ENCODE measurements around the gene BPIFB2. TPM values are rescaled to one million over a fixed set of nuclear protein-coding genes. Genes with fewer than 3 reads are reported as not detected.

BPIFB2 gene
- total RNA-seq, 2 experiments from 2014 or later, result not detected

DNA sequence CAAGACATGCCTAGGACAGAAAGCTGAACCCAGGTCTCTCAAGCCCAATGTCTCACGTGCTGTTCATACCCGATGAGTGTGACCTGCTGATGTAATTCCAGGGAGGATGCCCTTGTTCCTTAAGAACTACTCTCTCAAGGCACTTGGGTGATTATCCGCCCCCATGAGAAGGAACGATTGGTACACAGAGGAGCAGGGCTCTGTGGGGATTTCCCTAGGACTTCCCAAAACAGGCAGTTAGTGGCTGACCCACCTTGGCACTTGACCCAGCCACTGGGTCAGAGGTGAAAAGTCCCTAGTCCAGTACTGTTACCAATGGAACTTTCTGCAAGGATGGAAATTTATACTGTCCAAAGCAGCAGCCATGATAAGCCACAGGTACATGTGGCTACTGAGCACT lies 14.8 kb downstream of the BPIFB2 start:
- Mint-ChIP-seq H3K4me3 (no peak overlapping the region), H3K4me1 (ENCODE audit: low read depth) (no peaks in the 10 kb centered on the region), H3K27me3 (no peaks in the 10 kb centered on the region), H3K27ac (no peak overlapping the region), H3K9me3 (no peaks in the 10 kb centered on the region), H3K36me3 (no peaks in the 10 kb centered on the region)
- POLR2A ChIA-PET, result no interaction called here
- no peak for DNase-seq
- intact Hi-C loops (cut with micrococcal nuclease), result no loop called here
- CTCF ChIA-PET, result no interaction called here

GRCh38 chr20:33022694-33023438 lies 15.4 kb downstream of the BPIFB2 start:
- ChIA-PET CTCF (interaction anchor here (0.9 kb wide), 1 partner anchor 20 kb away, joined by 3 read pairs; no protein-coding TSS in a partner anchor), POLR2A (no interaction called here)
- no peaks in the 10 kb centered on the region for H3K27me3 Mint-ChIP-seq

GRCh38 chr20:33023439-33024242 lies 16.1 kb downstream of the BPIFB2 start:
- no peak for DNase-seq
- Mint-ChIP-seq H3K27me3 (no peaks in the 10 kb centered on the region), H3K4me1 (ENCODE audit: low read depth) (no peaks in the 10 kb centered on the region), H3K4me3 (no peak overlapping the region), H3K9me3 (no peaks in the 10 kb centered on the region), H3K27ac (no peak overlapping the region), H3K36me3 (no peaks in the 10 kb centered on the region)
- intact Hi-C loops (cut with micrococcal nuclease), result no loop called here
- ChIA-PET POLR2A (no interaction called here), CTCF (interaction anchor here (0.9 kb wide), 1 partner anchor 20 kb away, joined by 3 read pairs; no protein-coding TSS in a partner anchor)

More at GRCh38 chr20:33022694-33023438, 15.4 kb downstream of the BPIFB2 start:
- no peaks in the 10 kb centered on the region for H3K9me3 Mint-ChIP-seq
- no peak overlapping the region for H3K27ac Mint-ChIP-seq
- DNase-seq, result no peak
- H3K36me3 Mint-ChIP-seq, result no peaks in the 10 kb centered on the region
- no peak overlapping the region for H3K4me3 Mint-ChIP-seq
- intact Hi-C loops (cut with micrococcal nuclease), result no loop called here
- no peaks in the 10 kb centered on the region for H3K4me1 Mint-ChIP-seq (ENCODE audit: low read depth)

DNA sequence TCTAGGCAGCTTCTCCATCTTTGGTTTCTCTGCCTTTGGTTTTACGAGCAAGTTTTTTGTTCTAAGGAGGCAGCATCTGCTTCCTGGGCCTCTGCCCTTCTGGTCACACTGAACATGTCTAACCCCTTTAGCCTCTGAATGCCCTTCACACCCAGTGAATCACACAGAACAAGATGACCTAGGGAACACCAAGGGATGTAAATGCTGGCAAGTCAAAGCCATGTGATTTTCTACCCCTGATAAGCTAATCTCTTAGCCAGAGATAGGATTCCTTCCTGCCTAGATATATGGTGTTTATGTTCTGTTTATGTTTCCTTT lies 16.7 kb downstream of the BPIFB2 start:
- no peak for DNase-seq
- H3K9me3 Mint-ChIP-seq, result no peaks in the 10 kb centered on the region
- H3K4me3 Mint-ChIP-seq, result no peak overlapping the region
- intact Hi-C loops (cut with micrococcal nuclease), result no loop called here
- no peaks in the 10 kb centered on the region for H3K27me3 Mint-ChIP-seq
- no peak overlapping the region for H3K27ac Mint-ChIP-seq
- ChIA-PET POLR2A (no interaction called here), CTCF (no interaction called here)
- H3K4me1 Mint-ChIP-seq (ENCODE audit: low read depth), result no peaks in the 10 kb centered on the region
- no peaks in the 10 kb centered on the region for H3K36me3 Mint-ChIP-seq

- no peak overlapping the region for H3K27ac Mint-ChIP-seq
- CTCF ChIA-PET, result no interaction called here
- intact Hi-C loops (cut with micrococcal nuclease), result no loop called here
- H3K4me3 Mint-ChIP-seq, result no peak overlapping the region
- no peaks in the 10 kb centered on the region for H3K36me3 Mint-ChIP-seq
- no peaks in the 10 kb centered on the region for H3K4me1 Mint-ChIP-seq (ENCODE audit: low read depth)
- no peaks in the 10 kb centered on the region for H3K9me3 Mint-ChIP-seq
- H3K27me3 Mint-ChIP-seq, result no peaks in the 10 kb centered on the region
- POLR2A ChIA-PET, result no interaction called here
- no peak for DNase-seq
These were observed 17.3 kb downstream of the BPIFB2 start for GRCh38 chr20:33024609-33025317.

DNA sequence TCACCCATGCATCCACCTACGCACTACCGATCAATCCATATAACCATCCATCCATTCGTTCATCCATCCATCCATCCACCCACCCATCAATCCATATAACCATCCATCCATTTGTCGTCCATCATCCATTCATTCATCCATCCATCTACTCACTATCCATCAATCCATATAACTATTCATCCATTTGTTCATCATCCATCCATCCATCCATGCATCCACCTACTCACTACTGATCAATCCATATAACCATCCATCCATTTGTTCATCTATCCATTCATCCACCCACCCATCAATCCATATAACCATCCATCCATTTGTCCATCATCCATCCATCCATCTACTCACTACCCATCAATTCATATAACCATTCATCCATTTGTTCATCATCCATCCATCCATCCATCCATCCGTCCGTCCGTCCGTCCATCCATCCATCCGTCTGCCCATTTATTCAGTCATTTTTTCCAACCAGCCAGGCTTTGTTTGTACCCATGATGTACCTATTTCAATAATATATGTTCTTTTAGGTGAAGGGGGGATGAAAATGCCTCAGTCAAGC lies 17.9 kb downstream of the BPIFB2 start:
- ChIA-PET POLR2A (no interaction called here), CTCF (no interaction called here)
- Mint-ChIP-seq H3K4me1 (ENCODE audit: low read depth) (no peaks in the 10 kb centered on the region), H3K36me3 (no peaks in the 10 kb centered on the region), H3K4me3 (no peak overlapping the region), H3K27me3 (no peaks in the 10 kb centered on the region), H3K9me3 (no peaks in the 10 kb centered on the region), H3K27ac (no peak overlapping the region)
- intact Hi-C loops (cut with micrococcal nuclease), result no loop called here
- DNase-seq, result no peak

DNA sequence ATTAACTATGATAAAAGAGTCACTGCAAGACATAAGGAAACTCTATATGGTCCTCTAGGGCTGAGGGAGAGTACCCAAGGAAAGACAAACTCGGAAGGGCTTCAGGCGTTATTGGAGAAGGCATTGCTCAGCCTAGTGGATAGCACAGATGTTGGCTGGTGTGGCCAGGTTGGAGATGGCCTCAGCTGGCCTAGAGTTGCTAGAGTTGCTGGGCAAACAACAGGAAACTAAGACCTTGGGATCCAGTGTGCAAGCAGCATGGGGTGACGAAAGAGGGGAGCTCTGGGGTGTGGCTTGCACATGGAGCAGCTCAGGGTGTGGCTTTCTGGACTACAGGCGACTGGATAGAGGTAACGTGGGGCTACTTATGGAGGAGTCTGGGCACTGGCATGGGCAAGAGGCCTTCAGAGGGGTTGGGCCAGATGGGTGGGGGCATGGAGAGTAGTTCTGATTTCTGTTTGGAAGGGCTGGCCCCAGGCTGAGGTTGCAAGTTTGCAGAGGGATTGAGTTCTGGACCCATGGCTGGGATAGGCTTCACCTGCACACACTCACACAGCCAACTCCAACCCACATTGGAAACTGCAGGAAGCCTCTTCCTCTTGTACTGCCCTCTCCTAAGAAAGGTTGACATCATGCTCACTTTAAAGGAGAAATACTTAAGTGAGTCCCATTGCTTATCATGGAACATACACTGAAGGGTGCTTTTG lies 18.7 kb downstream of the BPIFB2 start:
- Mint-ChIP-seq H3K4me3 (no peak overlapping the region), H3K4me1 (ENCODE audit: low read depth) (no peaks in the 10 kb centered on the region), H3K36me3 (no peaks in the 10 kb centered on the region), H3K9me3 (no peaks in the 10 kb centered on the region), H3K27ac (no peak overlapping the region), H3K27me3 (no peaks in the 10 kb centered on the region)
- CTCF ChIA-PET, result no interaction called here
- no peak for DNase-seq
- POLR2A ChIA-PET, result no interaction called here
- intact Hi-C loops (cut with micrococcal nuclease), result no loop called here

- Mint-ChIP-seq H3K4me1 (ENCODE audit: low read depth) (no peaks in the 10 kb centered on the region), H3K27me3 (no peaks in the 10 kb centered on the region), H3K36me3 (no peaks in the 10 kb centered on the region), H3K4me3 (no peak overlapping the region), H3K27ac (no peak overlapping the region), H3K9me3 (no peaks in the 10 kb centered on the region)
- DNase-seq, result no peak
- intact Hi-C loops (cut with micrococcal nuclease), result no loop called here
- ChIA-PET CTCF (interaction anchor here (0.9 to 1.0 kb wide), 2 partner anchors 82 to 184 kb away, joined by 3 read pairs; no protein-coding TSS in a partner anchor), POLR2A (no interaction called here)
These were observed 19.6 kb downstream of the BPIFB2 start for GRCh38 chr20:33026779-33027759.

- Mint-ChIP-seq H3K27me3 (no peaks in the 10 kb centered on the region), H3K9me3 (peaks cover under 1% of the 10 kb centered on the region), H3K36me3 (no peaks in the 10 kb centered on the region), H3K4me3 (no peak overlapping the region), H3K4me1 (ENCODE audit: low read depth) (no peaks in the 10 kb centered on the region), H3K27ac (no peak overlapping the region)
- intact Hi-C loops (cut with micrococcal nuclease), result no loop called here
- no peak for DNase-seq
- ChIA-PET CTCF (interaction anchor here (0.9 to 1.0 kb wide), 2 partner anchors 83 to 183 kb away, joined by 3 read pairs; no protein-coding TSS in a partner anchor), POLR2A (no interaction called here)
These were observed 20.6 kb downstream of the BPIFB2 start for GRCh38 chr20:33027769-33028751.

DNA sequence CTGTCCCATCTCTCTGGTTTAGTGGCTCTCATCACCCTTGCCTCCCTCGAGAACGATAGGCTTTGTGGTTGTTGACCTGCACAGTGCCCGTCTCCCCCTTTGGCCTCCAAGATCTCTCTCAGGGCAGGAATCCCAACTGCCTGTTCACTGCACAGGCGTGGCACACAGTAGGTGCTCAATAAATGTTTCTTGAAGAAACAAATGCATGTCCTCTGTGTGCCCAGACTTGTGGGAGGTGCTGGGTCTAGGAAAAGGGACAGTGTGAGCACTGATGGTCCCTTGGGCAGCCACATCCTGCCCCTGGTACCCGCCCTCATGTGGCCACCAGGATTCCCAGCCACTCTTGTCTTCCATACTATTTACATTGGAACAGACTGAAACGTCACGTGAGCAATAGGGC lies 21.4 kb downstream of the BPIFB2 start:
- DNase-seq, result no peak
- Mint-ChIP-seq H3K9me3 (peaks cover 4% of the 10 kb centered on the region), H3K27ac (no peak overlapping the region), H3K4me3 (no peak overlapping the region), H3K27me3 (no peaks in the 10 kb centered on the region), H3K4me1 (ENCODE audit: low read depth) (no peaks in the 10 kb centered on the region), H3K36me3 (no peaks in the 10 kb centered on the region)
- ChIA-PET CTCF (no interaction called here), POLR2A (no interaction called here)
- intact Hi-C loops (cut with micrococcal nuclease), result no loop called here

Measured in activated CD4-positive, alpha-beta memory T cell treated with anti-CD3 and anti-CD28 coated beads for 36 hours (primary cell).